GM21528 (cell line): ENCODE measurements around the gene PIK3CB.
"Not testable (repeated sequence)": the region's sequence is repeated elsewhere in the genome, so short reads cannot be mapped to it uniquely, and the experiment has no call there.

ENCODE experiments used
- ATAC-seq: cut with Tn5 transposase; IDR thresholded peaks from one replicate; pipeline ENCODE4 v1.9.1; 2021; ENCODE audit warnings: mild to moderate bottlenecking, moderate library complexity; ENCODE audit not compliant: unreplicated experiment, low FRiP score

PIK3CB gene

GRCh38 chr3:138768946-138769345, 65.8 kb downstream of the PIK3CB start:
- no peak for ATAC-seq

DNA sequence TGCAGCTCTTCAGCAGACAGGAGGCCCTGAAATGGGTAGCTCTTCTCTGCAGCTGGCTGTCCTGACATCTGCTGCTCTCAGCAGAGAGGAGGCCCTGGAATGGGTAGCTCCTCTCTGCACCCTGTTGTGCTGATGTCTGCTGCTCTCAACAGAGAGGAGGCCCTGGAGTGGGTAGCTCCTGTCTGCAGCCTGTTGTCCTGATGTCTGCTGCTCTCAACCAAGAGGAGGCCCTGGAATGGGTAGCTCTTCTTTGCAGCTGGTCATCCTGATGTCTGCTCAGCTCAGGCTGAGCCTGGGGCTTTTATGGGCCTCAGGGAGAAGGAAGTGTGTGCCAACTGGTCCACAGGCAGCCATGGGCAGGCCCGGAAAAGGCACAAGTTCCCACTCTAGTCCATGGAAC, 66.6 kb downstream of the PIK3CB start:
- no peak for ATAC-seq

DNA sequence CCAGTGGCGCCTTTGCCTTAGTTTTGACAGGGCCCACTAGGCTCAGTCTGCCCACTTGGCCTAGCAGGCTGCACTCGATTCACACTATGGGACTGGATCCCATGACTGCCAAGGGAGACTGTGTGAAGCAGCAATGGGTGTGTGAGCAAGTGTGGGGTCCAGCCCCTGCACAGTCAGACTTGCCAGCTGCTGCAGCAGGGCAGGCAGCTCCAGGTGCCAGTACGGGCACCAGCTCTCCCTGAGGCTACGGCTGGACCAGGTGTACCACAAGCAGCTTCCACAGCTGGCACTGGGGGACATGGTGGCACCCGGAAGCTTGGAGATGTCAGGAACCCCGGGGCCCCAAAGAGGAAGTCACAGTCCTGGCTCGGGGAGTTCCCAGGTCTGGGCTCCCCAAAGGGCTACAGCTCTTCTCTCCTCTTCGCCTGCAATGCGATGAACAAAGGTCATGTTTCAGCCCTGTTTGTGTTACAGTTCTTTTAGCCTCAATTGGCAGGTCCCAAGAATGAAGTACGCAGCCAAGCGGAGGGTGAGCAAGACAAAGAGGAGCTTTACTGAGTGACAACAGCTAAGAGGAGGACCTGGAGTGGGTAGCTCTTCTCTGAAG, 67.1 kb downstream of the PIK3CB start:
- no peak for ATAC-seq

- ATAC-seq: no peak
Measured at GRCh38 chr3:138761002-138761401, 73.7 kb downstream of the PIK3CB start.

DNA sequence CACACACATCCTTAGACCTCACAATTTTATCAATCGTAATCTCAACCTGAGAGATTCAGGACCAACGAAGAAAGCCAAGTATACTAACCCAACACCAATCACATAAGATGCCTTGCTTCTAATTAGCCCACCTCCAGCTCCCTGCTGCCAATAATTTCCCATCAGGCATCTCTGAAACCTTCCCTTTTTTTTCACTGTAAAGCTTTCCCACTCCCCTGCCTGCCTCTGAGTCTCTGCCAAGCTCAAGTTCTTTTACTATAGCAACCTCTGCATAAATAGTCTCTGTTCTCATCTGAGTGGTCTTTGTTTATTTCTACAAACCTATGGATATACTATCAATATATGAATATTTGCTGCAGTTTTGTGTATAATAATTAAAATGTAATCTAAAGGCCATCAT, 86.5 kb downstream of the PIK3CB start:
- ATAC-seq: no peak

DNA sequence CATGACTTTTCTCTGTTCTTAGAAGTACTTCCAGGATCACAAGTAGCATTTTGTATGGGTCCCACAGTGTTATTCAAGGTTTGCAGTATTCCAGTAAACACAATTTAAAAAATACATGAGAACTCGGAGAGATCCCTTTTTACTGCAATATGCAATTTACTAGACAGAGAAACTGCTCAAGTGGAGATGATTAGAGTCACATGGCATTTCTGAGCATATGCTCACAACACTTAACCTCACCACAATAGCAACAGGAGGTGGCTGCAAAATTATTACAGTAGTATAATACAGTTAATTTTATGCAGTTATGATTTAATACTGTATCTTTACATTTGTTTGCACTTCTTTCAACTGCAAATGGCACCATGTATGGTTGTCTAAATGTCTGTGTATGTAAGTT, 87.5 kb downstream of the PIK3CB start:
- ATAC-seq: no peak

GRCh38 chr3:138740072-138740471, 94.7 kb downstream of the PIK3CB start:
- ATAC-seq: no peak

DNA sequence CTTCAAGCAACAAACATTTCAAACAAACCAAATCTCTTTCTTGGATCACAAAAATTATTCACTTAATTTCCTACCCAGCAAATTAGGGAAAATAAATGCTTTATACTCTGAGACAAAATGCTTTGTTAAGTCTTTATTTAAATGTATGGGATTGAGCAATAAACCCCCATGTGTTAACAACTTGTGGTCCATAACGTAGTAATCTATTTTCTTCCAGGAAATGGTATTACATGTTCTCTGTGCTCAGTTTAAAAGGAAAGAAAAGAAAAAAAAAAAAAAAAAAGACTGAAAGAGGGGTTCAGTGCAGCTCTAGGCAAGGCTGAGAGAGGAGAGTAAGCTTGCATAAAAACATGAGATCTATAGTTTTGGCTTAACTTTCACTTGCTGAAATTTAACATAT, 102.3 kb downstream of the PIK3CB start:
- ATAC-seq: no peak

DNA sequence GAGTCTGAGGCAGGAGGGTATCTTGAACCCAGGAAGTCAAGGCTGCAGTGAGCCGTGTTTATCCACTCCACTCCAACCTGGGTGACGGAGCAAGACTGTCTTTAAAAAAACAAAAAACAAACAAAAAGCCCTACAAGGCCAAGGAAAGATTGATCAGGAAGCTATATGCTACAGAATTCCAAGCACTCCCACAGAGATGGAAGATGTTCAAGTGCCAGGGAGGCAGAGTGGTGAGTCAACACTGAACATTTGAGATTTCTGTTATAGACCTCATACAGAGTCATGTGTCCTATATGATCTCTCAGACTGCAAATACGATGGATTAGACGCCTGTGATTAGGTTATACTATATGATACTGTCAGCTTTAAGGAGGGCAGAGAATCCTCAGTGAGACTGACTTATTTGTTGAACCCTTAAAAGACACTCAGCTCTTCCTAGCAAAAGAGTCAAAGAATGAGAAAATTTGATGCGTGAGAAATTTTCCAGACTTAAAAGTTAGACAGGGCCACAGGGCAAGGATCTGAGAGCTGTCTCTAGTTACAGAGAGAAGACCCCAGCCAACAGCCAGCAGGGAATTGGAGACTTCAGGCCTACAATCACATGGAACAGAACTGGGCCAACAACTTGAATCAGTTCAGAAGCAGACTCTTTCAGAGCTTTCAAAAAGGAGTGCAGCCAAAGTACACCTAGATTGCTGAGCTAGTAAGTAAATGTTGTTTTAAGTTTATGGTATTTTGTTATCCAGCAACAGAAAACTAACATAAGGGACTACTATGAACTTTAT, 107.6 kb downstream of the PIK3CB start:
- ATAC-seq: no peak

DNA sequence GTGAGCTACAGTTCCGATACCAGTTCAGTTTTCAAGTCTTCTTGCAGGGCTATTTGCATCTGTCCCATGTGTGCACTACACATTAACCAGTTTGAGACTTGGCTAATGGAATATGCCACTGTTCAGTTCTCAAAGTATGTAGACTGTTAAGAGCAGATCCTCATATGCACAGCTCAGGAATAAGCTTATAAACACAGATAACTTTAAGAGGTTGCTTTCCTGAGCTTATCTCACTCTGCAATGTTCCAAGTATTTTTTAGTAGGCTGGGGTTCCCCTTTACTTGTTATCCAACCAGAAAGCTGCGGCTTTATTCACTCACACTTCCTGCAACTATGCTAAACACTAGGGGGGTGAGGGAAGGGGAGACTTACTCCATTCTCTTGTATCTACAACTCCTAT, 108.7 kb downstream of the PIK3CB start:
- ATAC-seq: not testable (repeated sequence)

DNA sequence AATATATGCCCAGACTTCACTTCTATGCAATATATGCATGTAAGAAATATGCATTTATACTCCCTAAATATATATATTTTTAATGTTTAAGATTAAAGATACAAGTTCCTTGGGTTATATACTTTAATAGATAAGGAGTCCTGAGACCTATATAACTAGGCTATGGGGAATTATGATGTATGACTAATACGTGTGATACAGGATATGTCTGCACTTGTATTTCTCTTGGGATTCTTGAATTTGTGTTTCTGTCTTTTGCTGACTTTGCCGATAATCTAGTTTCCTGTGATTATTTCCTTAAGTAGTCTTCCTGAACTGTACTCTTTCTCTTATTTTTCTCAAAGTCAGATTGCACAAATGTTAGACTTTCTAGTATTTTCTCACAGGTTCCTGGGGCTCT, 109.6 kb downstream of the PIK3CB start:
- no peak for ATAC-seq

DNA sequence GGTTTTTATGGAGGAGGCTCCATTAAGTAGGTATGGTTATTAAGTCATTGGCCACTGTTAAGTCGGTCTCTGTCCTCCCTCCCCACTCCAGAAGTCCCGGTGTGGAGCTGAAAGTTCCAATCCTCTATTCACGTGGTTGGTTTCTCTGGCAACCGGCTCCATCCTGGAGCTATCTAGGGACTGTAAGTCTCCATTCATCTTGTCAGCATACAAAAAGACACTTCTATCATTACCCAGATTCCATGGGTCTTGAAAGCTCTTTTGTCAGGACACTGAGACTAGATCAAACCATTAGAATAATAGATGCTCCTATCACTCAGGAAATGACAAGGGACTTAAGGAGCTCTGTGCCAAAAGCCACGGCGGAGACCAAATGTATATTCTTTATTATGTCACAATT, 110.3 kb downstream of the PIK3CB start:
- no peak for ATAC-seq

- no peak for ATAC-seq
Measured at GRCh38 chr3:138718849-138719248, 115.9 kb downstream of the PIK3CB start.

DNA sequence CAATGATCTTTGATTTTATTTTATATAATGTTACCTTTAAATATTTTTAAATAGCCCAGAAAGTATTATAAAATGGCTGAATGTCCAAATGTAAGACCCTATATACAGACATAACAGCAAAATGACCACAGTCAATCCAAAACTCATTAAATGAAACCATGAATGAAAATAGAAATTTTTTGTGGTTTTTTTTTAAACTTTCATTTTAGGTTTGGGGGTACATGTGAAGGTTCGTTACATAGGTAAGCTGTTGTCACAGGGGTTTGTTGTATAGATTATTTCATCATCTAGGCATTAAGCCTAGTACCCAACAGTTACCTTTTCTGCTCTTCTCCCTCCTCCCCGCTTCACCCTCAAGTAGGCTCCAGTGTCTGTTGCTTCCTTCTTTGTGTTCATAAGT, 117.4 kb downstream of the PIK3CB start:
- ATAC-seq: peak; percentile 64

- no peak for ATAC-seq
Measured at GRCh38 chr3:138712086-138712485, 122.6 kb downstream of the PIK3CB start.

DNA sequence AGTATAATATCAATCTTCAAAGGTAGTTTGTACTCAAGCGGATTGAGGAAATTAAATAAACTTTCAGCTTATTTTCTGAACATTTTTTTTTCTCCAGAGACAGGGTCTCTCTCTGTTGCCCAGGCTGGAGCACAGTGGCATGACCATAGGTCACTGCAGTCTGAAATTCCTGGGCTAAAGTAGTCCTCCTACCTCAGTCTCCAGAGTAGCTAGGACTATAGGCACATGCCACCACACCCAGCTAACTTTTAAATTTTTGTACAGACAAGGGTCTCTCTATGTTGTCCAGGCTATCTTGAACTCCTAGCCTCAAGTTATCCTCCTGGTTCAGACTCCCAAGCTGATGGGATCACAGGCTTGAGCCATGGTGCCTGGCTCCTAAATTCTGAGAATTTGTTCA, 129.1 kb downstream of the PIK3CB start:
- no peak for ATAC-seq

- ATAC-seq: no peak
Measured at GRCh38 chr3:138696666-138697370, 137.9 kb downstream of the PIK3CB start.

GRCh38 chr3:138694287-138695007, 140.3 kb downstream of the PIK3CB start:
- ATAC-seq: no peak

DNA sequence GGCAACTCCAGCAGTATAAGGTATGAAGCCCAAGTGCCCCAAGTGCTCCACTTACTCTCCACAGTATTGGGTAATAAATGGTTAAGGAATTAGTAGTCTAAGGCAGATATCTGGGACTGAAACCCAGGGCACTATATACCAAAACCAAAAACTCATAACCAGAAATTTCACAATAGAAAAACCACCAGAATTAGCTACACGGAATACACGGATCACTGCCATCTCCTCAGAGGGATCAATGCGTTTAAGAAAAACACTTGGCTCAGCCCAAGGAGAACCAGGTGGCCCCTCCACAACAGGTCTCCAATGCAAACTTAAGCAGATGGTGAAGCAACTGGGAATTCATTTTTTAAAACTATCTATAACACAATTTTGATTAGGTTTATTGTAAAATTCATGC, 142.6 kb downstream of the PIK3CB start:
- ATAC-seq: no peak

DNA sequence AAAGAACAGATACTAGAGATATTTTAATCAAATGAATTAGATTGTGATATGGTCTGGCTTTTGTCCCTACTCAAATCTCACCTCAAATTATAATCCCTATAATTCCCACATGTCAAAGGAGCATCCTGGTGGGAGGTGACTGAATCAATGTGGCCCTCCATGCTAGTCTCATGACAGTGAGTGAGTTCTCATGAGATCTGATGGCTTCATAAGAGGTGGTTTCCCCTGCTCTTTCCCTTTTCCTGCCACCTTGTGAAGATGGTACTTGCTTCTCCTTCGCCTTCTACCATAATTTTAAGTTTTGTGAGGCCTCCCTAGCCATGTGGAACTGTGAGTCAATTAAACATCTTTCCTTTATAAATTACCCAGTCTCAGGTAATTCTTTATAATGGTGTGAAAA, 143.4 kb downstream of the PIK3CB start:
- ATAC-seq: no peak

DNA sequence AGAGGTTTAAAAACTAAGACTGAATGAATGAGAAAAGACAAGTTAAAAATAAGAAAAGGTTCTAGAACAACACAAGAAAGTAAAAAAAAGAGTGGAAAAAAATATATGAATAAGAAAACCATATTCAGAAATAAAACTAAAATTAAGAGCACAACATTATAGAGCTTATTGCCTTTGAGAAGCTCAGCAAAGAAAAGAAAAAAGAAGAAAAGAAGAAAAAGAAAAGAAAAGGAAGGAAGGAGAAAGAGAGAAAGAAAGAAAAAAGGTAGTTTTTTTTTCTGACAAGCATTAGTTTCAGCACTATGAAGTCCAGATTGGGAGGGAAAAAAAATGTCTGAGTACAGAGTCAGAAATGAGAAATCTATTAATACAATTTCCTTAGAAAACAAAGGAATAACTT, 144.7 kb downstream of the PIK3CB start:
- no peak for ATAC-seq
